Esophagus muscularis mucosa (tissue), 4 donors: ENCODE data around the gene CHRDL2. TPM values are rescaled to one million over a fixed set of nuclear protein-coding genes. Genes with fewer than 3 reads are reported as not detected.

ENCODE experiments used
- DNase-seq: peaks from one replicate; pipeline ENCODE4 v3.0.0-alpha.2; 2017; ENCODE audit errors: extremely low spot score
- H3K27ac ChIP-seq, 4 donors: fragments of 200-600 bp; sonication (generic); replicated peaks in 1 of 4; 1 replicate in 3 of 4; 2 replicates in 1 of 4; pipeline ENCODE4 v1.5.1; 2016 to 2019; ENCODE audit warnings: mild to moderate bottlenecking in 1 of 4
- H3K27me3 ChIP-seq, 4 donors: fragments of 200-600 bp; sonication (generic); one replicate each; pipeline versions ENCODE4 v1.5.1 to v1.6.0; 2016 to 2019
- H3K36me3 ChIP-seq, 4 donors: fragments of 200-600 bp; sonication (generic); one replicate each; pipeline ENCODE4 v1.5.1; 2016 to 2019
- H3K4me1 ChIP-seq, 4 donors: fragments of 200-600 bp; sonication (generic); one replicate each; pipeline ENCODE4 v1.5.1; 2016 to 2019
- H3K4me3 ChIP-seq, 4 donors: fragments of 200-600 bp; sonication (generic); 1 replicate in 2 of 4; 2 replicates in 2 of 4; pipeline ENCODE4 v1.5.1; 2016 to 2019; ENCODE audit warnings: mild to moderate bottlenecking in 4 of 4, moderate library complexity in 1 of 4
- H3K9me3 ChIP-seq, 4 donors: fragments of 200-600 bp; sonication (generic); 1 replicate in 3 of 4; 2 replicates in 1 of 4; pipeline ENCODE4 v1.5.1; 2016 to 2019
- EP300 ChIP-seq: sonication (generic); formaldehyde crosslinking; IDR thresholded peaks from one replicate; pipeline ENCODE4 v1.6.1; 2017; ENCODE audit warnings: antibody characterized with exemption
- POLR2A ChIP-seq: fragments of 450-650 bp; IDR thresholded peaks from one replicate; pipeline ENCODE4 v1.6.1; 2017; ENCODE audit warnings: antibody characterized with exemption, moderate library complexity, mild to moderate bottlenecking, low read depth
- POLR2AphosphoS5 ChIP-seq, 2 donors: sonication (generic); formaldehyde crosslinking; IDR thresholded peaks; one replicate each; pipeline ENCODE4 v1.6.1; 2017; ENCODE audit warnings: antibody characterized with exemption in 2 of 2
- WGBS: methylation state at CpG from one replicate; pipeline ENCODE4 v1.1.5; 2018; 5-methylcytosine and 5-hydroxymethylcytosine counted together
- intact Hi-C: fragments of 100-400 bp; cut with DNase I; formaldehyde crosslinking; loops from one replicate; pipeline ENCODE4 v1.15.1; 2023
- total RNA-seq, 4 donors: library from RNA; depleted of rRNA; stranded (reverse); fragments of >200 nt; gene quantifications; one replicate each; pipeline versions ENCODE4 v1.1.0 to v1.2.1, GENCODE V29; 2016
- TF ChIP-seq, protein P1 (sequence below), 3 experiments: fragments of 200-600 bp in 2 of 3; fragments of 450-650 bp in 1 of 3; sonication (generic) in 2 of 3; IDR thresholded peaks; one replicate each; pipeline ENCODE4 v1.5.1; 2017 to 2019; ENCODE audit warnings: antibody characterized with exemption in 3 of 3, mild to moderate bottlenecking in 2 of 3, moderate library complexity in 1 of 3

Gene CHRDL2
- total RNA-seq, 4 donors from 2014 or later, result 0.40 to 0.50 TPM; not detected in 2

DNA sequence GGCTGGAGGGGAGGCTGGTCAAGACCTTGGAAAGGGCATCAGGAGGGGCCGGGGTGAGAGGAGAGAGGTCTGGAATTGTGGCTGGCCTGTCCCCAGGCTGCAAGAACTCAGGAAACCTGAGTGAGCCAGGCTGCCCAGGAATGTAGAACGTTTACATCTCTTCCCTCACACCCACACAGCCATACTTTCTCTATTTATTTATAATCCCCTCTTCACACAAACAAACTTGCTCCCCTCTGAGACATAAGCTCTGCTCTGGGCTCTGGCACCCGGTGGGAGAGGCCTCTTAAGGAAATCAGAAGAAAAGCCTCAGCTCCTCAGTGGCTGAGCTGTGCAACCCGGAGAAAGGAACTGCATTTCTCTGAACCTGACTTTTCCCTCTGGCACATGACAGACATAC lies 5.5 kb downstream of the CHRDL2 start:
- no peak for DNase-seq
- peak overlapping the region; percentile 54 to 73 (median 70) for H3K27ac ChIP-seq
- WGBS, result 33% methylated on average over 4 of the region's 4 CpGs
- no peaks in the 10 kb centered on the region for H3K9me3 ChIP-seq
- H3K4me3 ChIP-seq, result no peak overlapping the region
- no peaks in the 10 kb centered on the region for H3K36me3 ChIP-seq
- H3K27me3 ChIP-seq, result peaks cover 0 to 6% (median 0%) of the 10 kb centered on the region in 4 donors
- peaks cover 20 to 42% (median 37%) of the 10 kb centered on the region in 4 donors for H3K4me1 ChIP-seq
- TF ChIP-seq EP300 (no peak), POLR2A (no peak), POLR2AphosphoS5 (IDR thresholded peaks at IDR 0.05) (no peak)
- TF ChIP-seq, protein P1, sequence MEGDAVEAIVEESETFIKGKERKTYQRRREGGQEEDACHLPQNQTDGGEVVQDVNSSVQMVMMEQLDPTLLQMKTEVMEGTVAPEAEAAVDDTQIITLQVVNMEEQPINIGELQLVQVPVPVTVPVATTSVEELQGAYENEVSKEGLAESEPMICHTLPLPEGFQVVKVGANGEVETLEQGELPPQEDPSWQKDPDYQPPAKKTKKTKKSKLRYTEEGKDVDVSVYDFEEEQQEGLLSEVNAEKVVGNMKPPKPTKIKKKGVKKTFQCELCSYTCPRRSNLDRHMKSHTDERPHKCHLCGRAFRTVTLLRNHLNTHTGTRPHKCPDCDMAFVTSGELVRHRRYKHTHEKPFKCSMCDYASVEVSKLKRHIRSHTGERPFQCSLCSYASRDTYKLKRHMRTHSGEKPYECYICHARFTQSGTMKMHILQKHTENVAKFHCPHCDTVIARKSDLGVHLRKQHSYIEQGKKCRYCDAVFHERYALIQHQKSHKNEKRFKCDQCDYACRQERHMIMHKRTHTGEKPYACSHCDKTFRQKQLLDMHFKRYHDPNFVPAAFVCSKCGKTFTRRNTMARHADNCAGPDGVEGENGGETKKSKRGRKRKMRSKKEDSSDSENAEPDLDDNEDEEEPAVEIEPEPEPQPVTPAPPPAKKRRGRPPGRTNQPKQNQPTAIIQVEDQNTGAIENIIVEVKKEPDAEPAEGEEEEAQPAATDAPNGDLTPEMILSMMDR (IDR thresholded peaks at IDR 0.05), result no peak
- intact Hi-C loops, result loop anchor here (2.0 to 5.0 kb wide), 2 partner anchors 23 to 113 kb away; no protein-coding TSS in a partner anchor

DNA sequence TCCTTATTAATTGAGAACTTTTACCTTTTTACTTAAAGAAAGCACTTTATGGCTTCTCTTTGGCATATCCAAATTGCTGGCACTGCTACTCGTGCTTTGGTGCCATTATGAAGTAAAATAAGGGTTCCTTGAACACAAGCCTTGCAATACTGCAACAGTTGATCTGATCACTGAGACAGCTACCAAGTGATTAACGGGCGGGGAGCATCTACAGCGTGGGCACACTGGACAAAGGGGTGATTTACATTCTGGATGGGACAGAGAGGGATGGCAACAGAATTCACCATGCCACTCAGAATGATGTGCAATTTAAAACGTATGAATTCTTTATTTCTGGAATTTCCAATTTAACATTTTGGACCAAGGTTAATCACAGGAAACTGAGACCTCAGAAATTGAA lies 7.7 kb downstream of the CHRDL2 start:
- TF ChIP-seq EP300, result no peak
- TF ChIP-seq, protein P1 (IDR thresholded peaks at IDR 0.05), result no peak
- no peak for TF ChIP-seq POLR2A
- no peak for TF ChIP-seq POLR2AphosphoS5 (IDR thresholded peaks at IDR 0.05)
- H3K4me3 ChIP-seq, result no peak overlapping the region
- no peaks in the 10 kb centered on the region for H3K9me3 ChIP-seq
- no peak for DNase-seq
- peaks cover 29 to 58% (median 50%) of the 10 kb centered on the region in 4 donors for H3K4me1 ChIP-seq
- H3K27me3 ChIP-seq, result no peaks in the 10 kb centered on the region
- WGBS, result 84% methylated on average over 5 of the region's 5 CpGs
- H3K27ac ChIP-seq, result no peak overlapping the region
- no peaks in the 10 kb centered on the region for H3K36me3 ChIP-seq
- intact Hi-C loops, result no loop called here

GRCh38 chr11:74721479-74721835 lies 9.8 kb downstream of the CHRDL2 start:
- no peak for TF ChIP-seq POLR2A
- TF ChIP-seq, protein P1 (IDR thresholded peaks at IDR 0.05), result peak in 1 of 3 experiments; percentile 1
- Histone ChIP-seq H3K4me3 (no peak overlapping the region), H3K4me1 (peaks cover 40 to 73% (median 66%) of the 10 kb centered on the region in 4 donors), H3K9me3 (no peaks in the 10 kb centered on the region), H3K27ac (peak overlapping the region; percentile 41 to 86 (median 77)), H3K36me3 (no peaks in the 10 kb centered on the region), H3K27me3 (no peaks in the 10 kb centered on the region)
- DNase-seq, result no peak
- WGBS, result 100% methylated on average over 1 of the region's 3 CpGs
- intact Hi-C loops, result no loop called here

DNA sequence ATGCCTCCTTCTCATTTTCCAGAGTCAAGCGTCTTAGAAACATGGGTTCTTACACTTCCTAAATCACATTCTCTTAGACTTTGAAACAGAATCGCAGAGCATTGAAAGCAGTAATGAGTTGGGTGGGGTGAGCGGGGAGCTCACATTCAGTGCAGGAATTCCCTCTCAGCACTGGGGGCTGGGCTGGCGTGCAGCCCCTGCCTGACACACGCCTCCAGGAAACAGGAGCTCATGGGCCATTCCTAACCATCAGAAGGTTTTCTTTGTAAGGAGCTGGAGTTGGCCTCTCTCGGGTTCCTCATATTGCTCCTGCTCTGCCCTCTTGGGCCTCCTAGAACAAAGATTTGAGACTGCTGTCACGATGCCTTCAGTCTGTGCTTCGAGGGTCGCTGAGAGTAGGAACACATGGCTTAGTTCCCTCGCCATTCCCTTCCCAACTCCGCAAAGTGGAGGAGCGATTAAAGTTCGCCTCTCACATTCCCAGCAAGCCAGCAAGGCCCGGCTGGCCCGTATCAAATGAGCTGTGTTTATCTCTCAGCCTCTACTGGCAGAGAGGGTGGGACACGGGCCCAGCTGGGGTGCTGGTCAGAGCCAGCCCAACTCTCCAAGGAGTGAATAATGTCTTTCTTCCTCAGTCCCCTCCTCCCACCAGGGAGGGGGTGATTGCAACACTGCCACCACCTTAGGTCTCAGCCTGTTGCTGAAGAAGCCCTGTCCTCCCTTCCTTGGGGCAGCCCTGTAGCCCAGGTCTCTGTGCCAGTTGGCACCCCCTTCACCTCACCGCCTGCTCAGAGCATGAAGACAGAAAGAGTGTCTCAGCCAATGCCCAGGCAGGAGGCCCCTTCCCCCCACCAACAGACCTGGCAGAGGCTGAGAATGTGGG lies 10.4 kb downstream of the CHRDL2 start:
- H3K27me3 ChIP-seq, result no peaks in the 10 kb centered on the region
- peak overlapping the region; percentile 41 to 86 (median 77) for H3K27ac ChIP-seq
- no peaks in the 10 kb centered on the region for H3K36me3 ChIP-seq
- DNase-seq, result peak; percentile 96
- peak; percentile 70 to 77 for TF ChIP-seq POLR2AphosphoS5 (IDR thresholded peaks at IDR 0.05)
- TF ChIP-seq, protein P1 (IDR thresholded peaks at IDR 0.05), result peak in 1 of 3 experiments; percentile 1
- TF ChIP-seq EP300, result no peak
- H3K4me1 ChIP-seq, result peaks cover 34 to 68% (median 62%) of the 10 kb centered on the region in 4 donors
- H3K4me3 ChIP-seq, result no peak overlapping the region
- intact Hi-C loops, result no loop called here
- 28% methylated on average over 15 of the region's 17 CpGs for WGBS
- no peaks in the 10 kb centered on the region for H3K9me3 ChIP-seq
